Measurements from ENCODE around the gene TMEM175. TPM values are rescaled to one million over a fixed set of nuclear protein-coding genes. Genes with fewer than 3 reads are reported as not detected.
A peak's percentile ranks its signal among the peaks of the same experiment; 100 is the strongest.

TMEM175 gene
- total RNA-seq, 3 donors from 2014 or later: 26.2 to 32.2 (median 28.2) TPM

DNA sequence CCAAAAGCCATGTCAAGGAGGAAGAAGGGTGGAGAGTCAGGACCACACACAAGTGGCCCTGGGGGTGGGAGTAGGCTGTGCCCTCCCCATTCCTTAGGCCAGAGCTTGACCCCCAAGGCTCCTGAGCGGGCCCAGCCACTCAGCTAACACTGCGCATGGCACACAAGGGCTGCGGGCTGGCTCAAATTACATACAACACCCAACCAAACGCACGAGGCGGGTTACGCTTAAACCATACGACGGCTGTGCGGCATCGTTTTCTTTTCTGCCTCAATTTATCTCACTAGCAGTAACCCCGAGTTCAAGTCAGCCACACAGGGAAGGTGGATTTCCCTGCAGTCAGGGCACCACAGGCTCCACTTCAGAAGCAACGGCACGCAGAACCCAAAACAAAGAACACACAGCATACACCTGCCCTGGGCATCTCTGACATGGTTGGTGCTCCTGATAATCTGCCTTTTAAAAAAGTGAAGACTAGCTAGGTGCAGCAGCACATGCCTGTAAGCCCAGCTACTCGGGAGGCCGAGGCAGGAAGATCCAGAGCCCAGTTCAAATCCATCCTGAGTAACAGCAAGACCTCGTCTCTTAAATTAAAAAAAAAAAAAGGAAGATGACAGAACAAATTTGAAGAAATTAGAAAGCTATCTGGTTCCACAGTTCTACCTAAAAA lies 3.0 kb upstream of the TMEM175 start:
- Histone ChIP-seq H3K27me3 (no peaks in the 10 kb centered on the region), H3K4me1 (peaks cover 3 to 13% of the 10 kb centered on the region in 2 donors), H3K9me3 (no peaks in the 10 kb centered on the region), H3K4me3 (no peak overlapping the region), H3K27ac (no peak overlapping the region), H3K36me3 (no peaks in the 10 kb centered on the region)
- TF ChIP-seq POLR2A (IDR thresholded peaks at IDR 0.05) (no peak), POLR2AphosphoS5 (IDR thresholded peaks at IDR 0.05) (no peak)
- TF ChIP-seq, protein P1, sequence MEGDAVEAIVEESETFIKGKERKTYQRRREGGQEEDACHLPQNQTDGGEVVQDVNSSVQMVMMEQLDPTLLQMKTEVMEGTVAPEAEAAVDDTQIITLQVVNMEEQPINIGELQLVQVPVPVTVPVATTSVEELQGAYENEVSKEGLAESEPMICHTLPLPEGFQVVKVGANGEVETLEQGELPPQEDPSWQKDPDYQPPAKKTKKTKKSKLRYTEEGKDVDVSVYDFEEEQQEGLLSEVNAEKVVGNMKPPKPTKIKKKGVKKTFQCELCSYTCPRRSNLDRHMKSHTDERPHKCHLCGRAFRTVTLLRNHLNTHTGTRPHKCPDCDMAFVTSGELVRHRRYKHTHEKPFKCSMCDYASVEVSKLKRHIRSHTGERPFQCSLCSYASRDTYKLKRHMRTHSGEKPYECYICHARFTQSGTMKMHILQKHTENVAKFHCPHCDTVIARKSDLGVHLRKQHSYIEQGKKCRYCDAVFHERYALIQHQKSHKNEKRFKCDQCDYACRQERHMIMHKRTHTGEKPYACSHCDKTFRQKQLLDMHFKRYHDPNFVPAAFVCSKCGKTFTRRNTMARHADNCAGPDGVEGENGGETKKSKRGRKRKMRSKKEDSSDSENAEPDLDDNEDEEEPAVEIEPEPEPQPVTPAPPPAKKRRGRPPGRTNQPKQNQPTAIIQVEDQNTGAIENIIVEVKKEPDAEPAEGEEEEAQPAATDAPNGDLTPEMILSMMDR (IDR thresholded peaks at IDR 0.05): no peak
- intact Hi-C loops (cut with DNase I; ENCODE audit: low total_unique reads): no loop called here
- no peak for DNase-seq (ENCODE audit: low spot score in 2 of 2)

GRCh38 chr4:930028-930551 lies 2.2 kb upstream of the TMEM175 start:
- Histone ChIP-seq H3K4me1 (peaks cover 3 to 13% of the 10 kb centered on the region in 2 donors), H3K27ac (peak overlapping the region in 1 of 2 donors; percentile 89), H3K27me3 (no peaks in the 10 kb centered on the region), H3K36me3 (no peaks in the 10 kb centered on the region), H3K4me3 (peak overlapping the region in 1 of 3 donors; percentile 82), H3K9me3 (no peaks in the 10 kb centered on the region)
- intact Hi-C loops (cut with DNase I; ENCODE audit: low total_unique reads): no loop called here
- no peak for DNase-seq (ENCODE audit: low spot score in 2 of 2)
- TF ChIP-seq POLR2AphosphoS5 (IDR thresholded peaks at IDR 0.05): no peak
- no peak for TF ChIP-seq POLR2A (IDR thresholded peaks at IDR 0.05)
- TF ChIP-seq, protein P1 (IDR thresholded peaks at IDR 0.05): no peak

- intact Hi-C loops (cut with DNase I; ENCODE audit: low total_unique reads): no loop called here
- no peaks in the 10 kb centered on the region for H3K36me3 ChIP-seq
- H3K4me3 ChIP-seq: peak overlapping the region; percentile 82 to 99 (median 96)
- TF ChIP-seq POLR2A (IDR thresholded peaks at IDR 0.05) (no peak), POLR2AphosphoS5 (IDR thresholded peaks at IDR 0.05) (no peak)
- TF ChIP-seq, protein P1 (IDR thresholded peaks at IDR 0.05): no peak
- H3K27ac ChIP-seq: peak overlapping the region; percentile 89 to 90
- peaks cover 3 to 13% of the 10 kb centered on the region in 2 donors for H3K4me1 ChIP-seq
- no peaks in the 10 kb centered on the region for H3K27me3 ChIP-seq
- H3K9me3 ChIP-seq: no peaks in the 10 kb centered on the region
- DNase-seq (ENCODE audit: low spot score in 2 of 2): no peak
Measured at GRCh38 chr4:930827-931193, 1.4 kb upstream of the TMEM175 start.

DNA sequence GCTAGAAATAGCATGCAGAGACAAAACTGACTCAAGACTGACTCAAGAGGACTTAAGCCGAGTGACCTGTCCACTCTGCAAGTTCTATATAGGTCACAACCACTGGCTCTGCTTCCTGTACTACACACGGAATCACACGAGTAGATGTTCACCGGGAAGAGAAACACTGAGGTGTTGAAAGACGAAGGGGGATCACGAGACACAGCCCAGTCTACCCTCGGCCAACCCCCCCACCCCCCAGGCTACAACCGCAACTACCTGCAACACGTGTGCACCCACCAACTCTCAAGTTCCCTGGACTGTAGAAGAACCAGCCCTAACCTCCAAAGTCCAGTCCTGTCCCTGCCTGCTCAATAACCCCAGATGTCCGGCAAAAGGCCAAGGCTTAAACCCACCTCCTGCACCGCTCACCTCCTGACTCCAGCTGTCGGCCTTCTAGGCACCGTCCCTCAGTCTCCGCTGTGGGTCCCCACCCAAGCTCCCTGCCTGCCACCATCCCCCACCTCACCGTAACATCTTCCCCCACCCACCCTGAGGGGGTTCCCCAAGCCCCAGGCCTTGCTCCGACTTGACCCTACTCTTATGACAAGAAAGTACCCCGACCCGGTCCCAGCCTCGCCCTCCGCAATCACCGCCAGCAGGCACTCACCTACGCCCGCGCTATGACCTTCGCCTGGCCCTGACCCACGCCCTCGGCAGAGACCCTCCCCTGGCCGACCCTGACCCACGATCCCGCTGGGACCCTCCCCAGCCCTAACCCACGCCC lies 883 bp upstream of the TMEM175 start:
- no peak for DNase-seq (ENCODE audit: low spot score in 2 of 2)
- intact Hi-C loops (cut with DNase I; ENCODE audit: low total_unique reads): no loop called here

More for the DNA sequence above, 883 bp upstream of the TMEM175 start:
- Histone ChIP-seq H3K4me1 (peaks cover 3 to 13% of the 10 kb centered on the region in 2 donors), H3K27ac (peak overlapping the region; percentile 89 to 90), H3K36me3 (no peaks in the 10 kb centered on the region), H3K9me3 (no peaks in the 10 kb centered on the region), H3K4me3 (peak overlapping the region; percentile 82 to 99 (median 96)), H3K27me3 (no peaks in the 10 kb centered on the region)
- TF ChIP-seq POLR2AphosphoS5 (IDR thresholded peaks at IDR 0.05) (no peak), POLR2A (IDR thresholded peaks at IDR 0.05) (no peak)
- TF ChIP-seq, protein P1 (IDR thresholded peaks at IDR 0.05): no peak

Data from breast epithelium (tissue), 4 donors.